IPS DF 19.7 (cell line): ENCODE results near the gene ADIPOQ.
"Not testable (repeated sequence)": the region's sequence is repeated elsewhere in the genome, so short reads cannot be mapped to it uniquely, and the experiment has no call there.

Source experiments
- DNase-seq: peaks from one replicate; pipeline ENCODE4 v3.0.0-alpha.2; 2013; ENCODE audit warnings: low read depth, low spot score

The ADIPOQ gene

GRCh38 chr3:186870421-186871201 is 28.1 kb downstream of the ADIPOQ start:
- no peak for DNase-seq

GRCh38 chr3:186871403-186871924 is 29.0 kb downstream of the ADIPOQ start:
- DNase-seq = no peak

GRCh38 chr3:186873796-186874195 is 31.3 kb downstream of the ADIPOQ start:
- DNase-seq = not testable (repeated sequence)

GRCh38 chr3:186874216-186874615 is 31.7 kb downstream of the ADIPOQ start:
- DNase-seq = not testable (repeated sequence)

GRCh38 chr3:186874841-186875240 is 32.3 kb downstream of the ADIPOQ start:
- DNase-seq = not testable (repeated sequence)

GRCh38 chr3:186875708-186876107 is 33.2 kb downstream of the ADIPOQ start:
- DNase-seq = no peak

- no peak for DNase-seq
Measured at GRCh38 chr3:186879781-186880180, 37.3 kb downstream of the ADIPOQ start.

- no peak for DNase-seq
Measured at GRCh38 chr3:186880406-186880805, 37.9 kb downstream of the ADIPOQ start.

GRCh38 chr3:186882150-186882524 is 39.6 kb downstream of the ADIPOQ start:
- no peak for DNase-seq

GRCh38 chr3:186882881-186883685 is 40.6 kb downstream of the ADIPOQ start:
- no peak for DNase-seq

GRCh38 chr3:186883686-186884058 is 41.2 kb downstream of the ADIPOQ start:
- DNase-seq = no peak

- not testable (repeated sequence) for DNase-seq
Measured at GRCh38 chr3:186884868-186885267, 42.4 kb downstream of the ADIPOQ start.

- no peak for DNase-seq
Measured at GRCh38 chr3:186886202-186886981, 43.9 kb downstream of the ADIPOQ start.

GRCh38 chr3:186887507-186887938 is 45.0 kb downstream of the ADIPOQ start:
- DNase-seq = not testable (repeated sequence)

- DNase-seq = no peak
Measured at GRCh38 chr3:186888569-186888968, 46.1 kb downstream of the ADIPOQ start.

GRCh38 chr3:186889698-186890097 is 47.2 kb downstream of the ADIPOQ start:
- not testable (repeated sequence) for DNase-seq

- no peak for DNase-seq
Measured at GRCh38 chr3:186890911-186891310, 48.4 kb downstream of the ADIPOQ start.

- not testable (repeated sequence) for DNase-seq
Measured at GRCh38 chr3:186893071-186893470, 50.6 kb downstream of the ADIPOQ start.

GRCh38 chr3:186895406-186895805 is 52.9 kb downstream of the ADIPOQ start:
- DNase-seq = no peak

GRCh38 chr3:186896006-186896405 is 53.5 kb downstream of the ADIPOQ start:
- no peak for DNase-seq

GRCh38 chr3:186896875-186897274 is 54.4 kb downstream of the ADIPOQ start:
- DNase-seq = no peak
